WERI-Rb-1 (cell line): ENCODE data around the gene SBNO2.

Source experiments
- DNase-seq: peaks from one replicate; pipeline ENCODE4 v3.0.0-alpha.2; 2020
- H3K27ac ChIP-seq: fragments of 250-450 bp; sonication (Bioruptor Pico); 2 replicates; pipeline ENCODE4 v1.5.1; 2020; ENCODE audit warnings: mild to moderate bottlenecking, moderate library complexity
- H3K27me3 ChIP-seq: fragments of 250-450 bp; sonication (Bioruptor Pico); 2 replicates; pipeline ENCODE4 v1.5.1; 2021; ENCODE audit warnings: mild to moderate bottlenecking, low read depth, moderate library complexity; ENCODE audit not compliant: insufficient read depth, severe bottlenecking
- H3K36me3 ChIP-seq: fragments of 250-450 bp; sonication (Bioruptor Pico); 2 replicates; pipeline ENCODE4 v1.5.1; 2020; ENCODE audit warnings: mild to moderate bottlenecking, moderate library complexity
- H3K4me3 ChIP-seq: 2 replicates; pipeline ENCODE4 v1.5.1; 2011; ENCODE audit warnings: low read depth, mild to moderate bottlenecking, control low read depth, low read length
- H3K9me3 ChIP-seq: fragments of 250-450 bp; sonication (Bioruptor Pico); 2 replicates; pipeline ENCODE4 v1.5.1; 2021; ENCODE audit warnings: mild to moderate bottlenecking, moderate library complexity; ENCODE audit not compliant: severe bottlenecking
- CTCF ChIP-seq: IDR thresholded peaks from 2 replicates; pipeline ENCODE4 v1.5.1; 2011; ENCODE audit warnings: low read depth, mild to moderate bottlenecking, control low read depth, inconsistent platforms, low read length

SBNO2 gene

GRCh38 chr19:1220477-1220930 is 46.4 kb upstream of the SBNO2 start:
- H3K27ac ChIP-seq: peak overlapping the region; percentile 52
- H3K36me3 ChIP-seq: peaks cover 56% of the 10 kb centered on the region
- no peak overlapping the region for H3K4me3 ChIP-seq
- no peaks in the 10 kb centered on the region for H3K27me3 ChIP-seq
- peak; percentile 90 for DNase-seq
- peak; percentile 84 for TF ChIP-seq CTCF
- H3K9me3 ChIP-seq: no peaks in the 10 kb centered on the region

GRCh38 chr19:1219786-1220476 is 45.9 kb upstream of the SBNO2 start:
- TF ChIP-seq CTCF: no peak
- Histone ChIP-seq H3K4me3 (no peak overlapping the region), H3K36me3 (peaks cover 55% of the 10 kb centered on the region), H3K27ac (peak overlapping the region; percentile 52; the same call in 1 of the 2 replicates), H3K9me3 (no peaks in the 10 kb centered on the region), H3K27me3 (no peaks in the 10 kb centered on the region)
- no peak for DNase-seq

- H3K36me3 ChIP-seq: peaks cover 52% of the 10 kb centered on the region
- H3K4me3 ChIP-seq: no peak overlapping the region
- H3K27me3 ChIP-seq: no peaks in the 10 kb centered on the region
- H3K9me3 ChIP-seq: no peaks in the 10 kb centered on the region
- no peak for TF ChIP-seq CTCF
- no peak overlapping the region for H3K27ac ChIP-seq
- DNase-seq: no peak
Observed at GRCh38 chr19:1218751-1219567, 44.9 kb upstream of the SBNO2 start.

- no peak for DNase-seq
- Histone ChIP-seq H3K36me3 (peaks cover 49% of the 10 kb centered on the region), H3K9me3 (no peaks in the 10 kb centered on the region), H3K4me3 (no peak overlapping the region), H3K27ac (peak overlapping the region; percentile 23), H3K27me3 (no peaks in the 10 kb centered on the region)
- TF ChIP-seq CTCF: no peak
Observed at GRCh38 chr19:1217366-1217765, 43.3 kb upstream of the SBNO2 start.

GRCh38 chr19:1216756-1217155 is 42.7 kb upstream of the SBNO2 start:
- Histone ChIP-seq H3K36me3 (peaks cover 47% of the 10 kb centered on the region), H3K4me3 (no peak overlapping the region), H3K27me3 (no peaks in the 10 kb centered on the region), H3K9me3 (no peaks in the 10 kb centered on the region), H3K27ac (no peak overlapping the region)
- no peak for TF ChIP-seq CTCF
- no peak for DNase-seq
